Measurements from ENCODE around the gene SMAD3. TPM values are rescaled to one million over a fixed set of nuclear protein-coding genes. Genes with fewer than 3 reads are reported as not detected.
"Not testable (repeated sequence)": the region's sequence is repeated elsewhere in the genome, so short reads cannot be mapped to it uniquely, and the experiment has no call there.

Gene SMAD3
- total RNA-seq, 3 donors from 2014 or later = 22.5 to 44.6 (median 33.4) TPM

- intact Hi-C loops (cut with DNase I; ENCODE audit: low total_unique reads) = no loop called here
- Histone ChIP-seq H3K27ac (peak overlapping the region; percentile 86 to 92), H3K4me3 (peak overlapping the region in 2 of 3 donors; percentile 3 to 16), H3K36me3 (no peaks in the 10 kb centered on the region), H3K27me3 (no peaks in the 10 kb centered on the region), H3K4me1 (peaks cover 25 to 31% of the 10 kb centered on the region in 2 donors), H3K9me3 (no peaks in the 10 kb centered on the region)
- TF ChIP-seq POLR2A (IDR thresholded peaks at IDR 0.05) (no peak), POLR2AphosphoS5 (IDR thresholded peaks at IDR 0.05) (peak in 1 of 3 donors; percentile 63)
- no peak for DNase-seq (ENCODE audit: low spot score in 2 of 2)
Measured at GRCh38 chr15:67150023-67150860, 84.8 kb downstream of the SMAD3 start.

- Histone ChIP-seq H3K4me1 (peaks cover 22 to 24% of the 10 kb centered on the region in 2 donors), H3K36me3 (no peaks in the 10 kb centered on the region), H3K27ac (no peak overlapping the region), H3K4me3 (no peak overlapping the region), H3K9me3 (no peaks in the 10 kb centered on the region), H3K27me3 (no peaks in the 10 kb centered on the region)
- DNase-seq (ENCODE audit: low spot score in 2 of 2) = no peak
- intact Hi-C loops (cut with DNase I; ENCODE audit: low total_unique reads) = no loop called here
- no peak for TF ChIP-seq POLR2A (IDR thresholded peaks at IDR 0.05)
Measured at GRCh38 chr15:67152429-67152828, 87.0 kb downstream of the SMAD3 start.

GRCh38 chr15:67153044-67153443 is 87.6 kb downstream of the SMAD3 start:
- H3K36me3 ChIP-seq; H3K9me3 ChIP-seq; H3K27me3 ChIP-seq; DNase-seq (ENCODE audit: low spot score in 2 of 2); intact Hi-C loops (cut with DNase I; ENCODE audit: low total_unique reads); H3K4me3 ChIP-seq: not testable (repeated sequence)
- Histone ChIP-seq H3K27ac (peak overlapping the region in 1 of 2 donors; percentile 32), H3K4me1 (peaks cover 17 to 18% of the 10 kb centered on the region in 2 donors)

GRCh38 chr15:67154249-67154648 is 88.8 kb downstream of the SMAD3 start:
- no peak for DNase-seq (ENCODE audit: low spot score in 2 of 2)

GRCh38 chr15:67156426-67156825 is 91.0 kb downstream of the SMAD3 start:
- no peaks in the 10 kb centered on the region for H3K9me3 ChIP-seq
- H3K27me3 ChIP-seq = no peaks in the 10 kb centered on the region
- no peak for TF ChIP-seq CTCF (IDR thresholded peaks at IDR 0.05)
- no peak for TF ChIP-seq POLR2AphosphoS5 (IDR thresholded peaks at IDR 0.05)
- TF ChIP-seq POLR2A (IDR thresholded peaks at IDR 0.05) = no peak
- intact Hi-C loops (cut with DNase I; ENCODE audit: low total_unique reads) = no loop called here
- H3K36me3 ChIP-seq = no peaks in the 10 kb centered on the region
- no peak overlapping the region for H3K27ac ChIP-seq
- no peaks in the 10 kb centered on the region for H3K4me1 ChIP-seq
- no peak for DNase-seq (ENCODE audit: low spot score in 2 of 2)
- no peak overlapping the region for H3K4me3 ChIP-seq

More at GRCh38 chr15:67154249-67154648, 88.8 kb downstream of the SMAD3 start:
- TF ChIP-seq POLR2A (IDR thresholded peaks at IDR 0.05) = no peak
- no peak for TF ChIP-seq POLR2AphosphoS5 (IDR thresholded peaks at IDR 0.05)
- TF ChIP-seq CTCF (IDR thresholded peaks at IDR 0.05) = no peak
- intact Hi-C loops (cut with DNase I; ENCODE audit: low total_unique reads) = no loop called here
- Histone ChIP-seq H3K27me3 (no peaks in the 10 kb centered on the region), H3K27ac (peak overlapping the region in 1 of 2 donors; percentile 32), H3K36me3 (no peaks in the 10 kb centered on the region), H3K4me3 (no peak overlapping the region), H3K9me3 (no peaks in the 10 kb centered on the region), H3K4me1 (peaks cover 8 to 10% of the 10 kb centered on the region in 2 donors)

GRCh38 chr15:67156834-67157233 is 91.4 kb downstream of the SMAD3 start:
- Histone ChIP-seq H3K36me3 (no peaks in the 10 kb centered on the region), H3K27me3 (no peaks in the 10 kb centered on the region), H3K27ac (no peak overlapping the region), H3K9me3 (no peaks in the 10 kb centered on the region), H3K4me1 (no peaks in the 10 kb centered on the region), H3K4me3 (no peak overlapping the region)
- no peak for TF ChIP-seq POLR2AphosphoS5 (IDR thresholded peaks at IDR 0.05)
- no peak for TF ChIP-seq CTCF (IDR thresholded peaks at IDR 0.05)
- no peak for TF ChIP-seq POLR2A (IDR thresholded peaks at IDR 0.05)
- intact Hi-C loops (cut with DNase I; ENCODE audit: low total_unique reads) = no loop called here
- no peak for DNase-seq (ENCODE audit: low spot score in 2 of 2)
